CD4-positive, CD25-positive, alpha-beta regulatory T cell (primary cell): ENCODE measurements around the gene LRMDA. TPM values are rescaled to one million over a fixed set of nuclear protein-coding genes. Genes with fewer than 3 reads are reported as not detected.

ENCODE experiments used
- ATAC-seq, 2 donors: fragments of 150-1000 bp; cut with Tn5 transposase; one replicate each; pipeline ENCODE4 v1.10.0; 2021; ENCODE audit warnings: low read depth in 2 of 2, moderate number of reproducible peaks in 2 of 2, moderate library complexity in 1 of 2
- DNase-seq, 3 donors: peaks; one replicate each; pipeline versions ENCODE4 v3.0.0 to v3.0.0-alpha.2; 2012 to 2022; ENCODE audit warnings: mixed read lengths in 1 of 3
- H3K27ac ChIP-seq: one replicate; pipeline ENCODE4 v1.7.0; 2013; ENCODE audit warnings: mild to moderate bottlenecking, low read length; ENCODE audit not compliant: insufficient read depth, poor library complexity, severe bottlenecking
- H3K27me3 ChIP-seq: one replicate; pipeline ENCODE4 v1.7.0; 2013; ENCODE audit warnings: low read length; ENCODE audit not compliant: control insufficient read depth, insufficient read depth
- H3K36me3 ChIP-seq: one replicate; pipeline ENCODE4 v1.7.0; 2013; ENCODE audit warnings: mild to moderate bottlenecking, low read length, moderate library complexity; ENCODE audit not compliant: control insufficient read depth, insufficient read depth
- H3K4me1 ChIP-seq: 2 replicates; pipeline ENCODE4 v1.7.0; 2013; ENCODE audit warnings: mild to moderate bottlenecking, low read length; ENCODE audit not compliant: insufficient read depth, control insufficient read depth, poor library complexity, severe bottlenecking
- H3K4me3 ChIP-seq: one replicate; pipeline ENCODE4 v1.7.0; 2013; ENCODE audit warnings: low read depth, mild to moderate bottlenecking, low read length, moderate library complexity
- H3K9me3 ChIP-seq, 2 experiments: 1 replicate in 1 of 2; 2 replicates in 1 of 2; pipeline ENCODE4 v1.7.0; 2013; ENCODE audit warnings: low read length in 2 of 2, mild to moderate bottlenecking in 1 of 2, moderate library complexity in 1 of 2; ENCODE audit not compliant: control insufficient read depth in 2 of 2
- H3K27ac Mint-ChIP-seq, 3 donors: one replicate each; pipeline ENCODE4 v1.8.0; 2020 to 2022; ENCODE audit warnings: mild to moderate bottlenecking in 3 of 3, mixed read lengths in 3 of 3, moderate library complexity in 2 of 3
- H3K27me3 Mint-ChIP-seq: one replicate; pipeline ENCODE4 v1.8.0; 2022; ENCODE audit warnings: mild to moderate bottlenecking, mixed read lengths
- H3K36me3 Mint-ChIP-seq: one replicate; pipeline ENCODE4 v1.8.0; 2020; ENCODE audit warnings: mixed read lengths
- H3K4me1 Mint-ChIP-seq, 4 donors: one replicate each; pipeline ENCODE4 v1.8.0; 2020 to 2022; ENCODE audit warnings: mixed read lengths in 4 of 4, mild to moderate bottlenecking in 1 of 4
- H3K4me3 Mint-ChIP-seq, 4 donors: one replicate each; pipeline ENCODE4 v1.8.0; 2020 to 2022; ENCODE audit warnings: mild to moderate bottlenecking in 4 of 4, mixed read lengths in 4 of 4, moderate library complexity in 3 of 4
- H3K9me3 Mint-ChIP-seq, 7 donors: one replicate each; pipeline ENCODE4 v1.8.0; 2020 to 2022; ENCODE audit warnings: mixed read lengths in 7 of 7, mild to moderate bottlenecking in 3 of 7, moderate library complexity in 2 of 7
- polyA plus RNA-seq, 4 donors: library from polyadenylated mRNA; unstranded; fragments of 300-500 nt; fragmentation: Illumina TruSeq; gene quantifications; one replicate each; pipeline ENCODE4 v1.2.3, GENCODE V29; 2021
- total RNA-seq: library from RNA; stranded (reverse); gene quantifications from one replicate; pipeline ENCODE4 v1.2.3, GENCODE V29; 2022

LRMDA gene
- total and polyA plus RNA-seq, 5 donors from 2014 or later, result 0.10 TPM; not detected in 4

DNA sequence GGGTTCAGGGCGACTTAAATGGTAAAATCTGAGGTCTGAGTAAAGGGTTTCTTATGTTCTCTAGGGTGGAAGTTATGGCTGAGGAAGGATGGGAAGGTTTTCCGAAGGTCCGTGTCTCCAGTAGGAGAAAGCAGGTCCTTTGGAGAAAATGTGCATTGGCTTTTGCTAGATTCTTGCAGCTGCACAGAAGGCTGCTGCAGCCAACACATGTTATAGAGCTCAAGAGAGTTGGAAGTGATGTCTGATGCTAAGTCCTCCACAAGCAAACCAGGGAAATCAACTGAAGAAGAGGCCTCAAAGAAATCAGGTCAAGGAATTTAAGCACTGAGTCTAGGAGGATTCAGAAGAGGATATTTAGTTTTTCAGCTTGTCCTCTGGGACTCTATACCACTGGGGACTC lies 404.6 kb downstream of the LRMDA start:
- Mint-ChIP-seq H3K4me3 (no peak overlapping the region), H3K4me1 (no peaks in the 10 kb centered on the region), H3K27ac (no peak overlapping the region), H3K9me3 (peaks cover 1 to 7% (median 4%) of the 10 kb centered on the region in 7 donors), H3K27me3 (peaks cover 9% of the 10 kb centered on the region), H3K36me3 (no peaks in the 10 kb centered on the region)
- ATAC-seq, result no peak
- no peak overlapping the region for H3K27ac ChIP-seq
- no peak for DNase-seq
- H3K9me3 ChIP-seq, result no peaks in the 10 kb centered on the region
- no peaks in the 10 kb centered on the region for H3K4me1 ChIP-seq
- H3K27me3 ChIP-seq, result no peaks in the 10 kb centered on the region
- H3K36me3 ChIP-seq, result no peaks in the 10 kb centered on the region
- H3K4me3 ChIP-seq, result no peak overlapping the region

DNA sequence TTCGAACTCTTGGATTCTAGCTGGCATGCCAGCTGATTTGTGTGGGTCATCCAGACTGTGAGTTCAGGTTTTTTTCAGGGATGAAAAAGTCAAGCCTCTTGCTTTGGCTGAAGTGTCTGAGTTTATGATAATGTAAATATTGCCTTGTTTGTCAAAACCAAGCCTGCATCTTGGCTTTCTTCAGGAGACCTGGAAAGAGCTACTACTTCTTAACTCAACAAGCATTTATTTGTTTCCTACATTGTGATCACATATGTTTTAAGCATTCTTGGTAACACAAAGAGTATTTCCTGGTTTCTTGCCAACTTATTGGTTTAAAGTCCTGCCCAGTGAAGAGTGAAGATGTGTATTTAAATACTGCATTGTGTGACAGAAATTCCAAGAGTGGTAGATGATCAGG lies 407.1 kb downstream of the LRMDA start:
- Mint-ChIP-seq H3K4me3 (no peak overlapping the region), H3K9me3 (peaks cover 0 to 4% (median 0%) of the 10 kb centered on the region in 7 donors), H3K36me3 (no peaks in the 10 kb centered on the region), H3K27ac (no peak overlapping the region), H3K4me1 (no peaks in the 10 kb centered on the region), H3K27me3 (peaks cover 9% of the 10 kb centered on the region)
- H3K9me3 ChIP-seq, result no peaks in the 10 kb centered on the region
- no peaks in the 10 kb centered on the region for H3K36me3 ChIP-seq
- no peaks in the 10 kb centered on the region for H3K4me1 ChIP-seq
- ATAC-seq (no peak), DNase-seq (no peak)
- H3K4me3 ChIP-seq, result no peak overlapping the region
- no peaks in the 10 kb centered on the region for H3K27me3 ChIP-seq
- H3K27ac ChIP-seq, result no peak overlapping the region

DNA sequence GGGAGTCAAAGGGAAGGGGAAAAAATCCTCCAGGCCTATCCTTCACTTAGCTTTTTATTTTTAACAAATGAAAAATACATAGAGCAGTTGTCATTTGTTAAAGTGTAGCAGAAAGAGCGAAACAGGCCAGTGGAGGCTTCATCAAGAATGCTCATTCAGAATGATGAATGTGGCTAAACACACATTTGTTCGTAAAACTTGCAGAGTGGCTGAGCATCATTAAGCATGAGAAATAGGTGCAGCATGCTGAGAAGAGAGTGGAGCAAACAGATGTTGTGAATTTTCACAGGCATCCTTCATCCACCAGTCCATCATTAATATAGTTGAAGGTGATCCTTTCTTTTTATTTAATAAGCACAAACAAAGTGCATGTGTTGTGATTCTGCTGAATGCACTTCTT lies 407.6 kb downstream of the LRMDA start:
- Mint-ChIP-seq H3K27ac (no peak overlapping the region), H3K27me3 (peaks cover 9% of the 10 kb centered on the region), H3K4me1 (no peaks in the 10 kb centered on the region), H3K9me3 (peaks cover 0 to 4% (median 0%) of the 10 kb centered on the region in 7 donors), H3K36me3 (no peaks in the 10 kb centered on the region), H3K4me3 (no peak overlapping the region)
- H3K9me3 ChIP-seq, result no peaks in the 10 kb centered on the region
- ATAC-seq (no peak), DNase-seq (no peak)
- H3K27me3 ChIP-seq, result no peaks in the 10 kb centered on the region
- H3K27ac ChIP-seq, result no peak overlapping the region
- no peaks in the 10 kb centered on the region for H3K36me3 ChIP-seq
- no peaks in the 10 kb centered on the region for H3K4me1 ChIP-seq
- no peak overlapping the region for H3K4me3 ChIP-seq

DNA sequence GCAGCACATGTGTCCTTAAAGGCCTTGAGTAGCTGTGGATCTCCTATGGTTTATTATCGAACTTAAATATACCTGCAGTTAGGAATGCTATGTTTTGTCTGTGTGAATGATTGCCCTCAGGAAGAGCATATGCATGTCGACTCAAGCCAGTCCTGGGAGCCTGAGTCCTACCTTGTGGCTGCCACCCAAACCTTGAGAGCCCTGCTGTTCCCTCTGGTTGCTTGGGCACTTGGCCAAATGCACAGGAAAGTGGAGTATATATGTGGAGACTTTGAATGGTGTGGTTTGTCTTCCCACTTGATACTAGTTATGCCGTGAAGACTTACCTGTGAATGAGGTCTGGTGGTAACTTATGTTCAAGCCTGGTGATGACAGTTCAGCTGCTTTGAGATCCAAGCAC lies 409.8 kb downstream of the LRMDA start:
- Mint-ChIP-seq H3K4me1 (no peaks in the 10 kb centered on the region), H3K4me3 (peak overlapping the region in 1 of 4 donors; percentile 43), H3K27ac (no peak overlapping the region), H3K27me3 (no peaks in the 10 kb centered on the region), H3K9me3 (no peaks in the 10 kb centered on the region), H3K36me3 (no peaks in the 10 kb centered on the region)
- DNase-seq (no peak), ATAC-seq (no peak)
- Histone ChIP-seq H3K27me3 (no peaks in the 10 kb centered on the region), H3K36me3 (no peaks in the 10 kb centered on the region), H3K27ac (no peak overlapping the region), H3K4me1 (no peaks in the 10 kb centered on the region), H3K9me3 (no peaks in the 10 kb centered on the region), H3K4me3 (no peak overlapping the region)

DNA sequence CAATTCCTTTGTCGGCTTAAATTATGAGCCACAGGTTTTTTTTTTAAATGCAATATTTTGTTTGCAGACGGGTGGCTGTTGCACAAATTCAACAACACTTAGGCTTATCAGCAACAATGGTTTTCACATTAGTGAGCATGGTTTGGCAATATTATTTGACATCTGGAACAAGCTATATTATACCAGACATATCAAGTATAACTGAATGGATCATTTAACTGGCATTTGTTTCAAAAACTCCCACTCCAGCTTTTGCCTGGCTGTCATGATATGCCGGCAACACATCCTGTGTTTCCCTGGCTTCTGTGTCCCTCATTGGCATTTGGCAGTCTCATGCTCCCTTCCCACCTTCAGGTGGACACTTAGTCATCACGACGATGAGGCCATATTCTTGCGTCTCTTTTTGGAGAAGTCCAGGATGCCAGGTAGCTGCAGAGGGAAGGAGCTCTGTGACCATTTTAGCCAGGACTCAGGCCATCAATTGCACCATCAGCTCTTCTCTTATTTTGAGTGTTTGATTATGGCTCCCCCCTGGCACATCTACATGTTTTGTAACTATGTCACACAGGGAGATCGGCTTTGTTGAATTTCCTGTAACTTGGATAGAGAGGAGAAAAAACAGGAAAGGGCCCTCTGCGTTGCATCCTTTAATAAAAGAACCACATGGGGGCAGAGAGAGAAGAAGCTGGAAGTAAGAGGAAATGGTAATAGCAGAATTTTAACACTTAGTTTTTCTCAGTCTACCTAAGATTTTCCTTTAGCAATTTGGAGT lies 413.9 kb downstream of the LRMDA start:
- H3K9me3 Mint-ChIP-seq, result peaks cover 0 to 6% (median 0%) of the 10 kb centered on the region in 7 donors
- H3K36me3 Mint-ChIP-seq, result no peaks in the 10 kb centered on the region
- no peaks in the 10 kb centered on the region for H3K4me1 ChIP-seq
- H3K4me1 Mint-ChIP-seq, result no peaks in the 10 kb centered on the region
- no peak overlapping the region for H3K27ac Mint-ChIP-seq
- H3K9me3 ChIP-seq, result no peaks in the 10 kb centered on the region
- H3K36me3 ChIP-seq, result no peaks in the 10 kb centered on the region
- H3K27me3 ChIP-seq, result no peaks in the 10 kb centered on the region
- ATAC-seq (no peak), DNase-seq (no peak)
- no peak overlapping the region for H3K4me3 Mint-ChIP-seq
- no peaks in the 10 kb centered on the region for H3K27me3 Mint-ChIP-seq
- H3K27ac ChIP-seq, result no peak overlapping the region
- H3K4me3 ChIP-seq, result no peak overlapping the region

DNA sequence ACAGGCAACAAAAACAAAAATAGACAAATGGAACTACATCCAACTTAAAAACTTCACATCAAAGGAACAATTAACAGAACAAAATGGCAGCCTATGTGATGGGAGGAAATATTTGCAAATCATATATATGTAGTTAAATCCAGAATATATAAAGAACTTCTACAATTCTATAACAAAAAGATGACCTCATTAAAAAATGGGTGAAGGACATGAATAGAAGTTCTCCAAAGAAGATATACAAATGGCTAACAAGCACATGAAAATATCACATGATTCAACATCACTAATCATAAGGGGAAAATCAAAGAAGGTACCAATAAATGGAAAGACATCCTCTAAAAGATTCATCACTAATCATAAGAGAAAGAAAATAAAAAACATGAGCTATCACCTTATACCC lies 416.1 kb downstream of the LRMDA start:
- Histone ChIP-seq H3K4me1 (no peaks in the 10 kb centered on the region), H3K27ac (no peak overlapping the region), H3K36me3 (no peaks in the 10 kb centered on the region), H3K27me3 (no peaks in the 10 kb centered on the region), H3K9me3 (no peaks in the 10 kb centered on the region), H3K4me3 (no peak overlapping the region)
- H3K27me3 Mint-ChIP-seq, result no peaks in the 10 kb centered on the region
- ATAC-seq (no peak), DNase-seq (no peak)
- peaks cover 0 to 6% (median 2%) of the 10 kb centered on the region in 7 donors for H3K9me3 Mint-ChIP-seq
- H3K27ac Mint-ChIP-seq, result no peak overlapping the region
- no peaks in the 10 kb centered on the region for H3K4me1 Mint-ChIP-seq
- H3K36me3 Mint-ChIP-seq, result no peaks in the 10 kb centered on the region
- H3K4me3 Mint-ChIP-seq, result no peak overlapping the region

DNA sequence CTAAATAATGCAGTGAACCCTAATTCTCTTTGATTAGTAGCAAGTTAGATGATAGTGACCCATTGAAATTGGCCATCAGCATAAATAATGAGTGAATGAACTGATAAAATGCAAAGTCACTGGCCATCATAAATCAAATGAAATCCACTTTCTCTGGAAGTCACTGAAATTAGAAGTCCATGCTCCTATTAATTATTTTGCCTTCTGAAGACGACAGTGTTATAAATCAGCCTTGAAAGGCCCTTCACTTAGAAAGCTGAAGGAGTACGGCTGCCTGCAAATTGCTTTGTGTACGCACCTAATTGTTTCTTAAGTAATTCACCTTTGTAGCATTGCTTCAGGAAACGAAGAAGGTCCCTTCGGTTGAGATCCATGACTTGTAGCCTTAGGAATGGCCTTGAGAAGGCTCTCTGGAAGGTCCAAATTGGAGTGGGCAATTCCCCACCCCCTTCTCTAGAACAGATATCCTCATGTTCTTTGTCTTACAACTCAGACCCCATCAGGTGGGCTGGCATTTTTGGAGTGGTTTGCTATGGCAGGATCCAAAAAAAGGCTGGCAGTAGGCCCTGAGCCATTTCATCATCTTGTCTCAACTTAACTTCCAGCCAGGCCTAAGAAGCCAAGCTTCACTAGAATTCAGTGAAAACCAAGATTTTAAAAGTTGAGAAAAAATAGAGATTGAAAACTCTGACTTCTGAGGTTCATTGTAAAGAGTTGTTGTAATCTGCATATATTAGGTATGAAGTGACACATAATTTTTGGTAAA lies 420.3 kb downstream of the LRMDA start:
- Histone ChIP-seq H3K27ac (no peak overlapping the region), H3K4me3 (no peak overlapping the region), H3K9me3 (no peaks in the 10 kb centered on the region), H3K4me1 (no peaks in the 10 kb centered on the region), H3K36me3 (no peaks in the 10 kb centered on the region), H3K27me3 (no peaks in the 10 kb centered on the region)
- peaks cover 0 to 3% (median 0%) of the 10 kb centered on the region in 4 donors for H3K4me1 Mint-ChIP-seq
- H3K4me3 Mint-ChIP-seq, result no peak overlapping the region
- H3K27me3 Mint-ChIP-seq, result no peaks in the 10 kb centered on the region
- DNase-seq (no peak), ATAC-seq (no peak)
- peak overlapping the region in 1 of 3 donors; percentile 46 for H3K27ac Mint-ChIP-seq
- H3K9me3 Mint-ChIP-seq, result peaks cover 0 to 6% (median 2%) of the 10 kb centered on the region in 7 donors
- H3K36me3 Mint-ChIP-seq, result no peaks in the 10 kb centered on the region
